Measurements from ENCODE around the gene CHRND.

Gene CHRND

DNA sequence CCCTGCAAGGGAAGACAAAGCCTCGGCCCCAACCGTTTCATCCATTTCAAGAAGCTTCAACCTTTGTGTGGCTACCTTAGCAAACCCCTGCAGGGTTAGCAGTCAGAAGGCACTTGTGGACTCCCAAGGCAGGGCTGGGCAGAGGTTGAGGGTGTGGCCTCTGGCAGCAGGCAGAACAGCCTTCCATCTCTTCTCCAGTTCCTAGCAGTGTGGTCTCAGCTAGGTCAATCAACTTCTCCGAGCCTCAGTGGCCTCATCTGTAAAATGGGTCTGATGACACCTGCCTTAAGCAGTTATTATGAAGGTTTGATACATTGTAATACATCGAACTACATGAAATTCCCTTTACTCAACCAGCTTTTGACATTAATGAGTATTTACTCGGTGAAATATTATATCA, 12.6 kb upstream of the CHRND start:
- no peak for TF ChIP-seq EZH2phosphoT487 (IDR thresholded peaks at IDR 0.05; ENCODE audit: low read depth)
- TF ChIP-seq, protein P1, sequence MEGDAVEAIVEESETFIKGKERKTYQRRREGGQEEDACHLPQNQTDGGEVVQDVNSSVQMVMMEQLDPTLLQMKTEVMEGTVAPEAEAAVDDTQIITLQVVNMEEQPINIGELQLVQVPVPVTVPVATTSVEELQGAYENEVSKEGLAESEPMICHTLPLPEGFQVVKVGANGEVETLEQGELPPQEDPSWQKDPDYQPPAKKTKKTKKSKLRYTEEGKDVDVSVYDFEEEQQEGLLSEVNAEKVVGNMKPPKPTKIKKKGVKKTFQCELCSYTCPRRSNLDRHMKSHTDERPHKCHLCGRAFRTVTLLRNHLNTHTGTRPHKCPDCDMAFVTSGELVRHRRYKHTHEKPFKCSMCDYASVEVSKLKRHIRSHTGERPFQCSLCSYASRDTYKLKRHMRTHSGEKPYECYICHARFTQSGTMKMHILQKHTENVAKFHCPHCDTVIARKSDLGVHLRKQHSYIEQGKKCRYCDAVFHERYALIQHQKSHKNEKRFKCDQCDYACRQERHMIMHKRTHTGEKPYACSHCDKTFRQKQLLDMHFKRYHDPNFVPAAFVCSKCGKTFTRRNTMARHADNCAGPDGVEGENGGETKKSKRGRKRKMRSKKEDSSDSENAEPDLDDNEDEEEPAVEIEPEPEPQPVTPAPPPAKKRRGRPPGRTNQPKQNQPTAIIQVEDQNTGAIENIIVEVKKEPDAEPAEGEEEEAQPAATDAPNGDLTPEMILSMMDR (IDR thresholded peaks at IDR 0.05; ENCODE audit: low read depth, low read length), result no peak
- H3K4me2 ChIP-seq (ENCODE audit: low read length), result no peak overlapping the region
- H2AFZ ChIP-seq (ENCODE audit: low read depth, low read length), result no peak overlapping the region
- no peaks in the 10 kb centered on the region for H3K4me1 ChIP-seq (ENCODE audit: low read length)
- no peaks in the 10 kb centered on the region for H3K9me3 ChIP-seq (ENCODE audit: insufficient read depth, low read length)
- no peaks in the 10 kb centered on the region for H4K20me1 ChIP-seq (ENCODE audit: insufficient read depth, low read length)
- H3K36me3 ChIP-seq (replicated peaks; ENCODE audit: low read depth, low read length), result no peaks in the 10 kb centered on the region
- no peaks in the 10 kb centered on the region for H3K27me3 ChIP-seq (ENCODE audit: low read depth, low read length)
- no peak overlapping the region for H3K27ac ChIP-seq (ENCODE audit: low read length)
- no peak overlapping the region for H3K9ac ChIP-seq (ENCODE audit: low read length)
- H3K4me3 ChIP-seq (ENCODE audit: low read length), result no peak overlapping the region
- H3K79me2 ChIP-seq (ENCODE audit: low read length), result no peaks in the 10 kb centered on the region

DNA sequence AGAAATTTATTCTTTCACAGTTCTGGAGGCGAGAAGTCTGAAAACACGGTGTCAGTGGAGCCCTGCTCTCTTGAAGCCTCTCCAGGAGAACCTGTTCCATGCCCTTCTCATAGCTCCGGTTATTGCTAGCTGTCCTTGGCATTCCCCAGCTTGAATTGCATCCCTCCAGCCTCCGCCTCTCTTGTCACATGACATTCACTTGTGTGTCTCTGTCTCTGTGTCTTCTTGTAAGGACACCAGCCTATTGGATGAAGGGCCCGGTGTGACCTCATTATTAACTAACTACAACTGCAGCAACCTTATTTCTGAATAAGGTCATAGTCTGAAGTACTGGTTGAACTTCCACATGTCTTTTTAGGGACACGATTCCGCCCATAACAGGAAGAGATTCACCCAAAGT, 10.3 kb upstream of the CHRND start:
- Histone ChIP-seq H3K79me2 (ENCODE audit: low read length) (no peaks in the 10 kb centered on the region), H3K4me2 (ENCODE audit: low read length) (no peak overlapping the region), H3K36me3 (replicated peaks; ENCODE audit: low read depth, low read length) (no peaks in the 10 kb centered on the region), H3K4me3 (ENCODE audit: low read length) (no peak overlapping the region), H3K9ac (ENCODE audit: low read length) (no peak overlapping the region), H3K4me1 (ENCODE audit: low read length) (no peaks in the 10 kb centered on the region), H2AFZ (ENCODE audit: low read depth, low read length) (no peak overlapping the region), H4K20me1 (ENCODE audit: insufficient read depth, low read length) (no peaks in the 10 kb centered on the region), H3K27me3 (ENCODE audit: low read depth, low read length) (no peaks in the 10 kb centered on the region), H3K9me3 (ENCODE audit: insufficient read depth, low read length) (no peaks in the 10 kb centered on the region), H3K27ac (ENCODE audit: low read length) (no peak overlapping the region)
- TF ChIP-seq EZH2phosphoT487 (IDR thresholded peaks at IDR 0.05; ENCODE audit: low read depth), result no peak
- TF ChIP-seq, protein P1 (IDR thresholded peaks at IDR 0.05; ENCODE audit: low read depth, low read length), result no peak

DNA sequence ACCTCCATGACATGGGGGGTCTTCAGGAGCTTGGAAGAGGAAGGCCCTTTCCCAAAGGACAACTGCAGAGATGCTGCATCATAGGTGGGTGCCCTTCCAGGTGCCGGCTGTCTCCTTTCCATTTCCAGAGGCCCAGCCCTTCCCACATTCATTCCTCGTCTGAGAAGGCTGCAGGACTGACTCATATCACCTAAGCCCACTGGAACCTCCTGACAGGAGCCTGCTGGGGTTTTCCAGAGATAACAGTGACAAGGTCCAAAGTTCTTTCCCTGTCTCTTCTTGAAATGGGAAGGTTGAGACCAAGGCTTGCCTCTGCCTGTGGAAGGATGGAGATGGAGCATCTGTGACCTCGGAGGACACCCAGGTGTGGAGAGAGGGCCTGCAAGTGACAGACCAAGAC, 9.4 kb upstream of the CHRND start:
- no peaks in the 10 kb centered on the region for H3K4me1 ChIP-seq (ENCODE audit: low read length)
- H3K4me2 ChIP-seq (ENCODE audit: low read length), result no peak overlapping the region
- no peaks in the 10 kb centered on the region for H3K9me3 ChIP-seq (ENCODE audit: insufficient read depth, low read length)
- H3K9ac ChIP-seq (ENCODE audit: low read length), result no peak overlapping the region
- no peaks in the 10 kb centered on the region for H3K79me2 ChIP-seq (ENCODE audit: low read length)
- H3K27ac ChIP-seq (ENCODE audit: low read length), result no peak overlapping the region
- no peak overlapping the region for H3K4me3 ChIP-seq (ENCODE audit: low read length)
- no peaks in the 10 kb centered on the region for H3K27me3 ChIP-seq (ENCODE audit: low read depth, low read length)
- no peak for TF ChIP-seq EZH2phosphoT487 (IDR thresholded peaks at IDR 0.05; ENCODE audit: low read depth)
- TF ChIP-seq, protein P1 (IDR thresholded peaks at IDR 0.05; ENCODE audit: low read depth, low read length), result no peak
- H4K20me1 ChIP-seq (ENCODE audit: insufficient read depth, low read length), result no peaks in the 10 kb centered on the region
- H3K36me3 ChIP-seq (replicated peaks; ENCODE audit: low read depth, low read length), result no peaks in the 10 kb centered on the region
- H2AFZ ChIP-seq (ENCODE audit: low read depth, low read length), result no peak overlapping the region

DNA sequence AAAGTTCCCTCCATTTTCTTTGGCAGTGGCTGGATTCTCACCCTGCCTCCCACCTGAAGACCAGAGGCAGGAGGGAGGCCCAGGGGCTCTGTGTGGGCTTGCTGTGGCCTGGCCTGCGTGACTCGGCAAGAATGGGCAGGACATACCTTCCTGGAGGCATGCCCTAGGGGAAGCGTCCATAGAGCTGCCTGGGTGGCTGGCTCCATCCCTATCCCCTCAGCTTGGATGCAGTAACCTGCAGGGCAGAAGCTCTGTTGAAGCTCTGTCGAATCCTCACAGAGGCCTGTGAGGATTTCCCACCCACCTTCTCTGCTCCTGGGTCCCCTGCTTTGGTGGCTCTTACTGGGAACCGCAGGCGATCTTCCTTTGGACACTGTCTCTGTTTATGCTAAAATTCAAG, 7.1 kb upstream of the CHRND start:
- Histone ChIP-seq H2AFZ (ENCODE audit: low read depth, low read length) (no peak overlapping the region), H3K9me3 (ENCODE audit: insufficient read depth, low read length) (no peaks in the 10 kb centered on the region), H3K4me1 (ENCODE audit: low read length) (no peaks in the 10 kb centered on the region), H3K9ac (ENCODE audit: low read length) (no peak overlapping the region), H3K27me3 (ENCODE audit: low read depth, low read length) (no peaks in the 10 kb centered on the region), H3K79me2 (ENCODE audit: low read length) (no peaks in the 10 kb centered on the region), H3K4me3 (ENCODE audit: low read length) (no peak overlapping the region), H3K4me2 (ENCODE audit: low read length) (no peak overlapping the region), H4K20me1 (ENCODE audit: insufficient read depth, low read length) (no peaks in the 10 kb centered on the region), H3K36me3 (replicated peaks; ENCODE audit: low read depth, low read length) (no peaks in the 10 kb centered on the region), H3K27ac (ENCODE audit: low read length) (no peak overlapping the region)
- TF ChIP-seq EZH2phosphoT487 (IDR thresholded peaks at IDR 0.05; ENCODE audit: low read depth), result no peak
- TF ChIP-seq, protein P1 (IDR thresholded peaks at IDR 0.05; ENCODE audit: low read depth, low read length), result no peak

Measured in OCI-LY3 (cell line).